IMR-90 (cell line): ENCODE measurements around the gene MAN2C1. TPM values are rescaled to one million over a fixed set of nuclear protein-coding genes. Genes with fewer than 3 reads are reported as not detected.
"Not testable (repeated sequence)": the region's sequence is repeated elsewhere in the genome, so short reads cannot be mapped to it uniquely, and the experiment has no call there.

Experiments used
- ATAC-seq: fragments of 200-7000 bp; cut with Tn5 transposase; 2 replicates; pipeline ENCODE4 v1.9.1; 2020; ENCODE audit warnings: low read depth, mild to moderate bottlenecking, moderate library complexity
- BruUV-seq: library from RNA; stranded (reverse); fragments of 400-500 nt; replicated peaks from 2 replicates; lab custom pipeline; 2021; lab: Mats Ljungman, UMichigan
- CTCF ChIA-PET: fragments of 300-600 bp; formaldehyde crosslinking; extraction: SDS; loops from one replicate; lab custom pipeline; 2021; ENCODE audit warnings: antibody characterized with exemption; lab: Yijun Ruan, JAX
- POLR2A ChIA-PET: fragments of 300-600 bp; sonication (Branson Sonifier 250); formaldehyde crosslinking; loops from one replicate; lab custom pipeline; 2022; ENCODE audit warnings: antibody characterized with exemption; ENCODE audit not compliant: unreplicated experiment; lab: Charles Lee
- DNase-seq: peaks from one replicate; pipeline ENCODE4 v3.0.0; 2013
- H2AFZ ChIP-seq: replicated peaks from 2 replicates; pipeline ENCODE3; 2013; ENCODE audit warnings: low read length, mild to moderate bottlenecking; ENCODE audit not compliant: poor library complexity
- H2AK5ac ChIP-seq: 2 replicates; pipeline ENCODE4 v1.6.1; 2013; ENCODE audit warnings: low read depth, low read length, inconsistent platforms
- H2AK9ac ChIP-seq: replicated peaks from 2 replicates; pipeline ENCODE3; 2013; ENCODE audit warnings: mild to moderate bottlenecking, low read depth, low read length, moderate library complexity; ENCODE audit not compliant: poor library complexity
- H2BK120ac ChIP-seq: 2 replicates; pipeline ENCODE4 v1.6.1; 2013; ENCODE audit warnings: low read depth, low read length, inconsistent platforms
- H2BK15ac ChIP-seq: 3 replicates; pipeline ENCODE4 v1.6.1; 2013; ENCODE audit warnings: low read depth, low read length, inconsistent platforms
- H2BK20ac ChIP-seq: 2 replicates; pipeline ENCODE4 v1.6.1; 2013; ENCODE audit warnings: low read depth, mild to moderate bottlenecking, inconsistent platforms, low read length, moderate library complexity
- H2BK5ac ChIP-seq: 2 replicates; pipeline ENCODE4 v1.6.1; 2013; ENCODE audit warnings: mild to moderate bottlenecking, low read depth, low read length, inconsistent platforms; ENCODE audit not compliant: poor library complexity, severe bottlenecking
- H3K14ac ChIP-seq: replicated peaks from 2 replicates; pipeline ENCODE4 v1.6.1; 2013; ENCODE audit warnings: low read depth, low read length, inconsistent platforms
- H3K18ac ChIP-seq: 2 replicates; pipeline ENCODE4 v1.6.1; 2013; ENCODE audit warnings: low read depth, low read length, control low read depth
- H3K23ac ChIP-seq: 2 replicates; pipeline ENCODE4 v1.6.1; 2013; ENCODE audit warnings: low read depth, low read length, inconsistent platforms
- H3K27ac ChIP-seq: 2 replicates; pipeline ENCODE4 v1.5.1; 2013; ENCODE audit warnings: mild to moderate bottlenecking, control low read depth, low read length; ENCODE audit not compliant: insufficient read depth
- H3K27me3 ChIP-seq: 2 replicates; pipeline ENCODE4 v1.6.1; 2013; ENCODE audit warnings: low read length; ENCODE audit not compliant: control insufficient read depth, insufficient read depth
- H3K36me3 ChIP-seq: 2 replicates; pipeline ENCODE4 v1.6.1; 2013; ENCODE audit warnings: low read length, mixed read lengths; ENCODE audit not compliant: control insufficient read depth, insufficient read depth
- H3K4ac ChIP-seq: 2 replicates; pipeline ENCODE4 v1.6.1; 2013; ENCODE audit warnings: low read depth, low read length, inconsistent platforms
- H3K4me1 ChIP-seq: 2 replicates; pipeline ENCODE4 v1.6.1; 2013; ENCODE audit warnings: low read length, mixed read lengths; ENCODE audit not compliant: control insufficient read depth, insufficient read depth
- H3K4me2 ChIP-seq: 2 replicates; pipeline ENCODE4 v1.6.1; 2013; ENCODE audit warnings: low read depth, mild to moderate bottlenecking, control low read depth, low read length, moderate library complexity
- H3K4me3 ChIP-seq: 2 replicates; pipeline ENCODE4 v1.5.1; 2013; ENCODE audit warnings: low read depth, mild to moderate bottlenecking, control low read depth, low read length, moderate library complexity; ENCODE audit not compliant: insufficient read depth
- H3K56ac ChIP-seq: 2 replicates; pipeline ENCODE4 v1.6.1; 2013; ENCODE audit warnings: low read length, inconsistent platforms; ENCODE audit not compliant: insufficient read depth; ENCODE audit errors: extremely low read depth
- H3K79me1 ChIP-seq, 2 experiments: 2 replicates each; pipeline ENCODE4 v1.6.1; 2013; ENCODE audit warnings: low read length in 2 of 2, inconsistent platforms in 1 of 2, low read depth in 1 of 2
- H3K9ac ChIP-seq: 2 replicates; pipeline ENCODE4 v1.6.1; 2013; ENCODE audit warnings: low read depth, low read length, control low read depth
- H3K9me1 ChIP-seq: 2 replicates; pipeline ENCODE4 v1.6.1; 2013; ENCODE audit warnings: low read length, inconsistent platforms; ENCODE audit not compliant: insufficient read depth
- H3K9me3 ChIP-seq: 2 replicates; pipeline ENCODE4 v1.6.1; 2013; ENCODE audit warnings: low read length; ENCODE audit not compliant: control insufficient read depth, insufficient read depth
- H4K20me1 ChIP-seq: 2 replicates; pipeline ENCODE4 v1.6.1; 2013; ENCODE audit warnings: low read length, inconsistent platforms; ENCODE audit not compliant: insufficient read depth
- H4K5ac ChIP-seq: 2 replicates; pipeline ENCODE4 v1.6.1; 2013; ENCODE audit warnings: mild to moderate bottlenecking, low read depth, low read length, control low read depth
- H4K8ac ChIP-seq, 2 experiments: 2 replicates each; pipeline ENCODE4 v1.6.1; 2013; ENCODE audit warnings: low read depth in 2 of 2, low read length in 2 of 2, control low read depth in 1 of 2, inconsistent platforms in 1 of 2
- H4K91ac ChIP-seq: 2 replicates; pipeline ENCODE4 v1.6.1; 2013; ENCODE audit warnings: low read depth, low read length, inconsistent platforms; ENCODE audit not compliant: insufficient read depth
- RAD21 ChIP-seq: IDR thresholded peaks from 2 replicates; pipeline ENCODE4 v1.6.1; 2012; ENCODE audit warnings: low read length, improper control_type of control experiment
- RFX5 ChIP-seq: IDR thresholded peaks from 2 replicates; pipeline ENCODE4 v1.8.0; 2012; ENCODE audit warnings: low read depth, mild to moderate bottlenecking, low read length, moderate library complexity
- USF2 ChIP-seq: fragments of 150-350 bp; IDR thresholded peaks from 2 replicates; pipeline ENCODE4 v1.6.1; 2017; ENCODE audit warnings: mild to moderate bottlenecking, antibody characterized with exemption, low read length, low read depth
- WGBS, 2 experiments: methylation state at CpG; one replicate each; pipeline versions ENCODE4 v1.1.5 to v1.1.7; 2013; ENCODE audit warnings: missing lambda C conversion rate in 2 of 2; ENCODE audit not compliant: insufficient read length in 1 of 2; ENCODE audit errors: extremely low coverage in 2 of 2; 5-methylcytosine and 5-hydroxymethylcytosine counted together
- dilution Hi-C: fragments of 300-500 bp; cut with HindIII; formaldehyde crosslinking; loops from one replicate; pipeline ENCODE4 v1.14.3; 2018; ENCODE audit warnings: low sequenced_read_pairs; ENCODE audit not compliant: unreplicated experiment
- in situ Hi-C: fragments of 300-500 bp; cut with MboI; formaldehyde crosslinking; loops from 3 replicates; pipeline ENCODE4 v1.14.3; 2019; ENCODE audit warnings: low sequenced_read_pairs, inconsistent platforms, mixed read lengths
- intact Hi-C: fragments of 100-400 bp; cut with micrococcal nuclease; formaldehyde crosslinking; loops from 2 replicates; pipeline ENCODE4 v1.10.0; 2022
- polyA plus RNA-seq, 3 experiments: library from polyadenylated mRNA; depleted of rRNA; stranded (reverse); fragments of >200 nt; gene quantifications; 2 replicates each; pipeline ENCODE4 v1.2.3, GENCODE V29; 2012; ENCODE audit warnings: low replicate concordance in 1 of 3
- total RNA-seq: library from RNA; depleted of rRNA; stranded (reverse); fragments of >200 nt; gene quantifications from 2 replicates; pipeline ENCODE4 v1.2.3, GENCODE V29; 2012
- TF ChIP-seq, protein P1 (sequence below): fragments of 150-350 bp; IDR thresholded peaks from 2 replicates; pipeline ENCODE4 v1.6.1; 2016; ENCODE audit warnings: low read depth, mild to moderate bottlenecking, low read length, moderate library complexity, borderline replicate concordance

Gene MAN2C1
- total and polyA plus RNA-seq, 2 of the 4 experiments (the other 2 are of a cell fraction): 34.8 to 153 TPM

DNA sequence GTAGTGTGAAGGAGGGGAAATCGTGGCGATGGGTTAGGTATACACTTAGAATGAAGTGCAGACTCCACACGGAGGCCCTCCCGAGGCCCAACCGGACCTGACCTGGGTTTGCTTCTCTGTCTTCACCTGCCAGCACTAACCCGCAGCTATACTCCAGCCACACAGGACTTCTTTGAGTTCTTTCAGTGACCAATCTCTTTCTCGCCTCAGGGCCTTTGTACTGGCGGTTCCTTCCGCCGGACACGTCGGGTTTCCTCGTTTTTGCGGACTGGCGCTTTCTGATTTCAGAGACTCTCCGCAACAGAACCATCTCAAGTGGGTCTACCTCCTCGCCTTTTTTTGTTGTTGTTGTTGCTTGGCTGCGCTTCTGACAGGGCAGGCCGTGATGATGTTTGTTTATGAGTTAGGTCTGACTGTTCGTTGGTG lies 21.6 kb downstream of the MAN2C1 start, which contains the start of gene NEIL1:
Gene NEIL1, plus strand, starts transcription at position 244 of the 426 bp plus-strand sequence. CDS start 1,867 bp downstream, outside the sequence.
- Histone ChIP-seq H3K14ac (peak within 1 kb of the TSS; percentile 48; the same call in 1 of the 2 replicates), H2BK120ac (peak within 1 kb of the TSS; percentile 12), H4K8ac (peak within 1 kb of the TSS; percentile 88 to 92; a peak in 3 of 4 replicates), H3K27me3 (peaks cover 2% of the 10 kb centered on the region; the same call in 1 of the 2 replicates), H3K18ac (peak within 1 kb of the TSS; percentile 8; the same call in 1 of the 2 replicates), H3K4me2 (peak within 1 kb of the TSS; percentile 93), H3K27ac (peak within 1 kb of the TSS; percentile 26; the same call in 1 of the 2 replicates), H2BK20ac (no peak within 1 kb of the TSS), H3K36me3 (no peaks in the 10 kb centered on the region), H3K56ac (peak within 1 kb of the TSS; percentile 44; the same call in 1 of the 2 replicates), H3K9me3 (no peaks in the 10 kb centered on the region), H2BK15ac (no peak within 1 kb of the TSS), H4K5ac (peak within 1 kb of the TSS; percentile 53), H3K4ac (peak within 1 kb of the TSS; percentile 73), H2AK9ac (peak within 1 kb of the TSS; percentile 97), H4K91ac (peak within 1 kb of the TSS; percentile 41; the same call in 1 of the 2 replicates), H3K4me3 (peak within 1 kb of the TSS; percentile 56), H3K9me1 (peaks cover 10% of the 10 kb centered on the region; the same call in 1 of the 2 replicates), H3K79me1 (no peaks in the 10 kb centered on the region), H3K4me1 (peaks cover 3% of the 10 kb centered on the region; the same call in 1 of the 2 replicates), H2BK5ac (no peak within 1 kb of the TSS), H4K20me1 (no peaks in the 10 kb centered on the region; the same call in 1 of the 2 replicates), H2AK5ac (peak within 1 kb of the TSS; percentile 54), H3K9ac (peak within 1 kb of the TSS; percentile 83), H2AFZ (peak within 1 kb of the TSS; percentile 96), H3K23ac (peak within 1 kb of the TSS; percentile 66; the same call in 1 of the 2 replicates)
- intact Hi-C loops (no loop called here), in situ Hi-C loops (no loop called here), dilution Hi-C loops (no loop called here)
- BruUV-seq: no TSS peak
- ChIA-PET CTCF (no interaction called here), POLR2A (no interaction called here)
- no peak for TF ChIP-seq RAD21
- no peak for TF ChIP-seq RFX5
- TF ChIP-seq, protein P1, sequence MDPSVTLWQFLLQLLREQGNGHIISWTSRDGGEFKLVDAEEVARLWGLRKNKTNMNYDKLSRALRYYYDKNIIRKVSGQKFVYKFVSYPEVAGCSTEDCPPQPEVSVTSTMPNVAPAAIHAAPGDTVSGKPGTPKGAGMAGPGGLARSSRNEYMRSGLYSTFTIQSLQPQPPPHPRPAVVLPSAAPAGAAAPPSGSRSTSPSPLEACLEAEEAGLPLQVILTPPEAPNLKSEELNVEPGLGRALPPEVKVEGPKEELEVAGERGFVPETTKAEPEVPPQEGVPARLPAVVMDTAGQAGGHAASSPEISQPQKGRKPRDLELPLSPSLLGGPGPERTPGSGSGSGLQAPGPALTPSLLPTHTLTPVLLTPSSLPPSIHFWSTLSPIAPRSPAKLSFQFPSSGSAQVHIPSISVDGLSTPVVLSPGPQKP: no peak
- TF ChIP-seq USF2: no peak
- 44% methylated on average over 10 of the region's 20 CpGs; no CpG with 5 or more reads in 1 of the 2 experiments for WGBS, 2 experiments
- ATAC-seq (no peak), DNase-seq (no peak)

DNA sequence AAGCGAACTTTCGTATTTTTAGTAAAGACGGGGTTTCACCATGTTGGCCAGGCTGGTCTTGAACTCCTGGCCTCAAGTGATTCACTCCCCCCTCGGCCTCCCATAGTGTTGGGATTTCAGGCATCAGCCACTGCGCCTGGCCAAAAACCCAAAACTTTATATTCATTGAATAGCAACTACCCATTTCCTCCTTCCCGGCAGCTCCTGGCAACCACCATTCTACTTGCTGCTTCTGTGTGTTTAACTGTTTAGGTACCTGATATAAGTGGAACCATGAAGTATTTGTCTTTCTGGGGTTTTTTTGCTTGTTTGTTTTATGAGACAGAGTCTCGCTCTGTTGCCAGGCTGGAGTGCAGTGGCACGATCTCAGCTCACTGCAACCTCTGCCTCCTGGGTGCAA lies 24.5 kb downstream of the MAN2C1 start:
- H3K14ac ChIP-seq, H3K4me3 ChIP-seq, H3K56ac ChIP-seq, H2BK5ac ChIP-seq, H2AK9ac ChIP-seq, H3K18ac ChIP-seq, H4K20me1 ChIP-seq, H3K9ac ChIP-seq, CTCF ChIA-PET, H3K4ac ChIP-seq, H2AFZ ChIP-seq, H3K79me1 ChIP-seq, H2BK120ac ChIP-seq, H4K91ac ChIP-seq, dilution Hi-C loops, DNase-seq, intact Hi-C loops, H3K4me2 ChIP-seq, POLR2A ChIA-PET, BruUV-seq, H3K23ac ChIP-seq, H4K5ac ChIP-seq, H3K4me1 ChIP-seq, ATAC-seq, in situ Hi-C loops, H3K27ac ChIP-seq, H4K8ac ChIP-seq, H3K9me1 ChIP-seq, H2AK5ac ChIP-seq, H2BK15ac ChIP-seq, H3K9me3 ChIP-seq, H2BK20ac ChIP-seq, H3K27me3 ChIP-seq: not testable (repeated sequence)
- peaks cover 14% of the 10 kb centered on the region for H3K36me3 ChIP-seq
- WGBS, 2 experiments: 30% methylated on average over 2 of the region's 8 CpGs; no CpG with 5 or more reads in 1 of the 2 experiments
